ENCODE results near the gene CAMK1D. TPM values are rescaled to one million over a fixed set of nuclear protein-coding genes. Genes with fewer than 3 reads are reported as not detected.

Gene CAMK1D
- total RNA-seq, 2 donors from 2014 or later, result 4.5 to 7.8 TPM

DNA sequence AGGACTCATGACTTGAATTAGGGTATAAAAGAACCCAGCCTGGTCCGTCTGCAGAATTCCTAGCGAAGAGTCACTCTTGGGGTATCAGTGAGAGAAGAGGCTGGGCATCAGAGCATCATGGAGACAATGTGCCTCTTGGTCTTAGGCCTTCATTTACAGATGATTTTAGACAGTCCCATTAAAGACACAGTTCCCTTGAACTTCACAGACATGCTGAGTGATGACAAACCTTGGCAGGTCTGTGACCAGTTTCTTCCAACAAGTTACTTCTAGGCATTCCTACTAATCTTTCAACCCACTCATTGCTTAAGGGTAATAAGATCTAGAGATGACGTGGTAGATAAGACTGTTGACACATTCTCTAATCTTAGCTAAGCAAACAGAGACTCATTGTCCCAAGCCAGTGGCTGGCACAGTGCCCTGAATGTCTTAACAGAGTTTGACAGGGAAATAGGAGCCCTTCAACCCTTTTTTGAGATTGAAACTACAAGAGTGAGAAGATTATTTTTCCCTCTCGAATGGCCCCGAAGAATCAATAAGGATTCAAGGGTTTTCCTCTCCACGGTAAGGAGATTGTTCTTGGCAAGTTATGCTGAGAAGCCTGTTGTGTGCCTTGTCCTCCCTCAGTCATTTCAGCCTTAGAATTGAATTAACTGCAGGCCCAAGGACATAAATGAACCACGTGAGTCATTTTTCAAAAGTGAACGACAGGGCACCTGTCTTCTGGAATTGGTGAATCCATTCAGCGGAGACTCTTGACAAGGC, 371.1 kb downstream of the CAMK1D start:
- H3K36me3 ChIP-seq (ENCODE audit: control insufficient read depth, insufficient read depth, low read length), result no peaks in the 10 kb centered on the region
- TF ChIP-seq, protein P1, sequence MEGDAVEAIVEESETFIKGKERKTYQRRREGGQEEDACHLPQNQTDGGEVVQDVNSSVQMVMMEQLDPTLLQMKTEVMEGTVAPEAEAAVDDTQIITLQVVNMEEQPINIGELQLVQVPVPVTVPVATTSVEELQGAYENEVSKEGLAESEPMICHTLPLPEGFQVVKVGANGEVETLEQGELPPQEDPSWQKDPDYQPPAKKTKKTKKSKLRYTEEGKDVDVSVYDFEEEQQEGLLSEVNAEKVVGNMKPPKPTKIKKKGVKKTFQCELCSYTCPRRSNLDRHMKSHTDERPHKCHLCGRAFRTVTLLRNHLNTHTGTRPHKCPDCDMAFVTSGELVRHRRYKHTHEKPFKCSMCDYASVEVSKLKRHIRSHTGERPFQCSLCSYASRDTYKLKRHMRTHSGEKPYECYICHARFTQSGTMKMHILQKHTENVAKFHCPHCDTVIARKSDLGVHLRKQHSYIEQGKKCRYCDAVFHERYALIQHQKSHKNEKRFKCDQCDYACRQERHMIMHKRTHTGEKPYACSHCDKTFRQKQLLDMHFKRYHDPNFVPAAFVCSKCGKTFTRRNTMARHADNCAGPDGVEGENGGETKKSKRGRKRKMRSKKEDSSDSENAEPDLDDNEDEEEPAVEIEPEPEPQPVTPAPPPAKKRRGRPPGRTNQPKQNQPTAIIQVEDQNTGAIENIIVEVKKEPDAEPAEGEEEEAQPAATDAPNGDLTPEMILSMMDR (conservative IDR thresholded peaks at IDR 0.05), result no peak
- Mint-ChIP-seq H3K9me3 (no peaks in the 10 kb centered on the region), H3K27me3 (ENCODE audit: insufficient read depth) (peaks cover 8% of the 10 kb centered on the region), H3K4me3 (no peak overlapping the region), H3K4me1 (peaks cover 25% of the 10 kb centered on the region), H3K36me3 (ENCODE audit: low read depth) (no peaks in the 10 kb centered on the region), H3K27ac (peak overlapping the region; percentile 23)
- H3K27me3 ChIP-seq (ENCODE audit: control insufficient read depth, insufficient read depth, low read length, poor library complexity, severe bottlenecking), result no peaks in the 10 kb centered on the region
- peak overlapping the region; percentile 53 for H3K4me3 ChIP-seq (ENCODE audit: low read length)
- H3K4me1 ChIP-seq (ENCODE audit: control insufficient read depth, insufficient read depth, low read length), result peaks cover 21% of the 10 kb centered on the region
- WGBS, 2 experiments (ENCODE audit: insufficient coverage in 1 of 2, insufficient read length in 1 of 2), result 71 to 85% methylated on average over 7 to 9 of the region's 9 CpGs
- H3K27ac ChIP-seq (ENCODE audit: low read depth, low read length), result peak overlapping the region; percentile 42
- DNase-seq, result peak; percentile 64
- no peaks in the 10 kb centered on the region for H3K9me3 ChIP-seq (ENCODE audit: control insufficient read depth, low read length)
- no peak overlapping the region for H3K9ac ChIP-seq (ENCODE audit: extremely low read depth, low read length, poor library complexity, severe bottlenecking)

DNA sequence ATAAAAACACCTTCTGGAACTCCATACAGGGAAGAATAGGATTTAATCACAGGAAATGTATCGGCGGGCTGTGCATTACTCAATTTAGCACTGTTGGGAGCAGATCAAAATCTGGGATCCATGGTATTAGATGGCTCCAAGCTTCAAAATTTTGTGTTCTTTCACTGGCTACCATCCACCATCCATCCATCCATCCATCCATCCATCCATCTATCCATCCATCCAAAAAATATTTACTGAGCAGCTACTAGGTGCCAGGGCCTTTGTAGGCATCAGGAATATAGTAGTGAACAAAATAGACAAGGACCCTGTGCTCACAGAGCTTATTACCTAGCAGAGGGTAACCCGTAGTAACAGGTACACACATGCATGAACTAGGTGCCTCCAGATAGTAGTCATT, 372.0 kb downstream of the CAMK1D start:
- no peak for DNase-seq
- no peaks in the 10 kb centered on the region for H3K9me3 ChIP-seq (ENCODE audit: control insufficient read depth, low read length)
- H3K9ac ChIP-seq (ENCODE audit: extremely low read depth, low read length, poor library complexity, severe bottlenecking), result no peak overlapping the region
- H3K27ac ChIP-seq (ENCODE audit: low read depth, low read length), result no peak overlapping the region
- H3K36me3 ChIP-seq (ENCODE audit: control insufficient read depth, insufficient read depth, low read length), result no peaks in the 10 kb centered on the region
- Mint-ChIP-seq H3K36me3 (ENCODE audit: low read depth) (no peaks in the 10 kb centered on the region), H3K4me3 (no peak overlapping the region), H3K27me3 (ENCODE audit: insufficient read depth) (peaks cover 8% of the 10 kb centered on the region), H3K4me1 (peaks cover 25% of the 10 kb centered on the region), H3K27ac (no peak overlapping the region), H3K9me3 (no peaks in the 10 kb centered on the region)
- 94 to 100% methylated on average over 2 to 3 of the region's 3 CpGs for WGBS, 2 experiments (ENCODE audit: insufficient coverage in 1 of 2, insufficient read length in 1 of 2)
- TF ChIP-seq, protein P1 (conservative IDR thresholded peaks at IDR 0.05), result no peak
- peaks cover 21% of the 10 kb centered on the region for H3K4me1 ChIP-seq (ENCODE audit: control insufficient read depth, insufficient read depth, low read length)
- H3K4me3 ChIP-seq (ENCODE audit: low read length), result peak overlapping the region; percentile 53
- no peaks in the 10 kb centered on the region for H3K27me3 ChIP-seq (ENCODE audit: control insufficient read depth, insufficient read depth, low read length, poor library complexity, severe bottlenecking)

DNA sequence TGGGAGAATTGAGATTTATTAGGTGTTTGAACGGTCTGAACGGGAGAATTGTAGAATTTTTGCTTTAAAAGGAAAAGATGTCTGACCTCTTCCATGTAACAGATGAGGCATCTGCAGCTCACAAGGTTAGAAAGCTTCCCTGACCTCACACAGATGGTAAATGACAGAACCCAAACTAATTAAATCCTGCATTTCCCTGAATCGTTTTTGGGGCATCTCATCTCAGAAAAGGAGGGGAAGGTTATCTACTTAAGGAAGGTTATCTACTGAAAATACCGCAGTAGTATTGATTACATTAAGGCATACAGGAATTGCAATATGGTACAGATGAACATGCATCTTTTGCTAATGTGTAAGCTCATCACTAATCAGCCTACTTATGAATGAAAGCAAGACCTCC, 373.9 kb downstream of the CAMK1D start:
- Histone ChIP-seq H3K9me3 (ENCODE audit: control insufficient read depth, low read length) (no peaks in the 10 kb centered on the region), H3K4me3 (ENCODE audit: low read length) (no peak overlapping the region), H3K27me3 (ENCODE audit: control insufficient read depth, insufficient read depth, low read length, poor library complexity, severe bottlenecking) (no peaks in the 10 kb centered on the region), H3K27ac (ENCODE audit: low read depth, low read length) (no peak overlapping the region), H3K9ac (ENCODE audit: extremely low read depth, low read length, poor library complexity, severe bottlenecking) (no peak overlapping the region), H3K4me1 (ENCODE audit: control insufficient read depth, insufficient read depth, low read length) (peaks cover 21% of the 10 kb centered on the region), H3K36me3 (ENCODE audit: control insufficient read depth, insufficient read depth, low read length) (no peaks in the 10 kb centered on the region)
- Mint-ChIP-seq H3K36me3 (ENCODE audit: low read depth) (no peaks in the 10 kb centered on the region), H3K27ac (no peak overlapping the region), H3K4me1 (peaks cover 25% of the 10 kb centered on the region), H3K9me3 (no peaks in the 10 kb centered on the region), H3K27me3 (ENCODE audit: insufficient read depth) (peaks cover 8% of the 10 kb centered on the region), H3K4me3 (no peak overlapping the region)
- DNase-seq, result no peak
- WGBS, 2 experiments (ENCODE audit: insufficient coverage in 1 of 2, insufficient read length in 1 of 2), result 90% methylated on average over 4 of the region's 4 CpGs
- TF ChIP-seq, protein P1 (conservative IDR thresholded peaks at IDR 0.05), result no peak

Data from endodermal cell (in vitro differentiated cells).